Measurements from ENCODE around the gene ITIH4. TPM values are rescaled to one million over a fixed set of nuclear protein-coding genes. Genes with fewer than 3 reads are reported as not detected.

ITIH4 gene
- total RNA-seq, 2 donors from 2014 or later = 50.6 to 51.4 TPM

GRCh38 chr3:52792961-52793695, 37.3 kb downstream of the ITIH4 start:
- H3K36me3 ChIP-seq = no peaks in the 10 kb centered on the region
- TF ChIP-seq CTCF (IDR thresholded peaks at IDR 0.05) = no peak
- ATAC-seq (ENCODE audit: insufficient number of reproducible peaks, low FRiP score, low read depth) (no peak), DNase-seq (ENCODE audit: low spot score) (no peak)
- H3K4me3 ChIP-seq = no peak overlapping the region
- peaks cover 0 to under 1% of the 10 kb centered on the region in 2 donors for H3K4me1 ChIP-seq (ENCODE audit: control insufficient read depth in 1 of 2, low read depth in 2 of 2)
- H3K27ac ChIP-seq = no peak overlapping the region
- no peaks in the 10 kb centered on the region for H3K27me3 ChIP-seq (replicated peaks; ENCODE audit: insufficient read depth)
- H3K9me3 ChIP-seq = no peaks in the 10 kb centered on the region

GRCh38 chr3:52792413-52792812, 38.1 kb downstream of the ITIH4 start:
- H3K4me3 ChIP-seq = no peak overlapping the region
- no peak for DNase-seq (ENCODE audit: low spot score)
- no peaks in the 10 kb centered on the region for H3K9me3 ChIP-seq
- no peak overlapping the region for H3K27ac ChIP-seq
- no peak for ATAC-seq (ENCODE audit: insufficient number of reproducible peaks, low FRiP score, low read depth)
- H3K27me3 ChIP-seq (replicated peaks; ENCODE audit: insufficient read depth) = no peaks in the 10 kb centered on the region
- H3K36me3 ChIP-seq = no peaks in the 10 kb centered on the region
- no peak for TF ChIP-seq CTCF (IDR thresholded peaks at IDR 0.05)
- H3K4me1 ChIP-seq (ENCODE audit: control insufficient read depth in 1 of 2, low read depth in 2 of 2) = no peaks in the 10 kb centered on the region

GRCh38 chr3:52791928-52792327, 38.5 kb downstream of the ITIH4 start:
- DNase-seq (ENCODE audit: low spot score) (no peak), ATAC-seq (ENCODE audit: insufficient number of reproducible peaks, low FRiP score, low read depth) (no peak)
- Histone ChIP-seq H3K36me3 (no peaks in the 10 kb centered on the region), H3K9me3 (no peaks in the 10 kb centered on the region), H3K4me3 (no peak overlapping the region), H3K4me1 (ENCODE audit: control insufficient read depth in 1 of 2, low read depth in 2 of 2) (no peaks in the 10 kb centered on the region), H3K27ac (no peak overlapping the region), H3K27me3 (replicated peaks; ENCODE audit: insufficient read depth) (no peaks in the 10 kb centered on the region)
- no peak for TF ChIP-seq CTCF (IDR thresholded peaks at IDR 0.05)

- DNase-seq (ENCODE audit: low spot score) (no peak), ATAC-seq (ENCODE audit: insufficient number of reproducible peaks, low FRiP score, low read depth) (no peak)
- no peak for TF ChIP-seq CTCF (IDR thresholded peaks at IDR 0.05)
- Histone ChIP-seq H3K4me3 (no peak overlapping the region), H3K4me1 (ENCODE audit: control insufficient read depth in 1 of 2, low read depth in 2 of 2) (no peaks in the 10 kb centered on the region), H3K36me3 (no peaks in the 10 kb centered on the region), H3K9me3 (no peaks in the 10 kb centered on the region), H3K27me3 (replicated peaks; ENCODE audit: insufficient read depth) (no peaks in the 10 kb centered on the region), H3K27ac (no peak overlapping the region)
Observed at GRCh38 chr3:52791366-52791765, 39.1 kb downstream of the ITIH4 start.

GRCh38 chr3:52790741-52791140, 39.7 kb downstream of the ITIH4 start:
- TF ChIP-seq CTCF (IDR thresholded peaks at IDR 0.05) = no peak
- no peaks in the 10 kb centered on the region for H3K4me1 ChIP-seq (ENCODE audit: control insufficient read depth in 1 of 2, low read depth in 2 of 2)
- no peaks in the 10 kb centered on the region for H3K36me3 ChIP-seq
- ATAC-seq (ENCODE audit: insufficient number of reproducible peaks, low FRiP score, low read depth) (no peak), DNase-seq (ENCODE audit: low spot score) (no peak)
- H3K27ac ChIP-seq = no peak overlapping the region
- H3K9me3 ChIP-seq = no peaks in the 10 kb centered on the region
- no peak overlapping the region for H3K4me3 ChIP-seq
- H3K27me3 ChIP-seq (replicated peaks; ENCODE audit: insufficient read depth) = no peaks in the 10 kb centered on the region

All from thoracic aorta (tissue), 2 donors.